CD14-positive monocyte (primary cell): ENCODE measurements around the gene GALNT10. TPM values are rescaled to one million over a fixed set of nuclear protein-coding genes. Genes with fewer than 3 reads are reported as not detected.

Experiments
- DNase-seq, 3 donors: peaks; one replicate each; pipeline ENCODE4 v3.0.0-alpha.2; 2011 to 2022
- H2AFZ ChIP-seq: 2 replicates; pipeline ENCODE4 v1.6.0; 2012; ENCODE audit warnings: mild to moderate bottlenecking, low read depth, low read length, inconsistent platforms; ENCODE audit not compliant: insufficient read depth, poor library complexity, severe bottlenecking
- H3K27ac ChIP-seq, 2 donors: 1 replicate in 1 of 2; 2 replicates in 1 of 2; pipeline ENCODE4 v1.5.1; 2012 to 2013; ENCODE audit warnings: low read length in 2 of 2, control low read depth in 1 of 2, inconsistent platforms in 1 of 2, low read depth in 1 of 2, mild to moderate bottlenecking in 1 of 2
- H3K27me3 ChIP-seq, 2 donors: one replicate each; pipeline versions ENCODE4 v1.6.0 to v1.6.1; 2011 to 2013; ENCODE audit warnings: low read length in 2 of 2; ENCODE audit not compliant: control insufficient read depth in 2 of 2, insufficient read depth in 2 of 2
- H3K36me3 ChIP-seq, 2 donors: replicated peaks in 1 of 2; 1 replicate in 1 of 2; 2 replicates in 1 of 2; pipeline versions ENCODE4 v1.5.1 to v1.6.1; 2012 to 2013; ENCODE audit warnings: low read length in 2 of 2, control low read depth in 1 of 2, inconsistent platforms in 1 of 2, mild to moderate bottlenecking in 1 of 2; ENCODE audit not compliant: insufficient read depth in 2 of 2, control insufficient read depth in 1 of 2
- H3K4me1 ChIP-seq, 2 donors: 1 replicate in 1 of 2; 2 replicates in 1 of 2; pipeline versions ENCODE4 v1.5.1 to v1.6.1; 2012 to 2013; ENCODE audit warnings: low read length in 2 of 2, control low read depth in 1 of 2, inconsistent platforms in 1 of 2, mild to moderate bottlenecking in 1 of 2, moderate library complexity in 1 of 2; ENCODE audit not compliant: insufficient read depth in 2 of 2, control insufficient read depth in 1 of 2
- H3K4me2 ChIP-seq: replicated peaks from 2 replicates; pipeline ENCODE3; 2012; ENCODE audit warnings: low read length, moderate library complexity, mild to moderate bottlenecking; ENCODE audit not compliant: poor library complexity, severe bottlenecking; ENCODE audit errors: extremely low read depth
- H3K4me3 ChIP-seq, 3 experiments: fragments of 200-600 bp in 1 of 3; sonication (generic) in 1 of 3; replicated peaks in 1 of 3; 1 replicate in 2 of 3; 2 replicates in 1 of 3; pipeline ENCODE4 v1.5.1; 2011 to 2013; ENCODE audit warnings: low read length in 3 of 3, mild to moderate bottlenecking in 3 of 3, control low read depth in 2 of 3, low read depth in 2 of 3, inconsistent platforms in 1 of 3, moderate library complexity in 1 of 3
- H3K79me2 ChIP-seq: 2 replicates; pipeline ENCODE4 v1.6.0; 2012; ENCODE audit warnings: mild to moderate bottlenecking, control low read depth, inconsistent platforms, low read length, moderate library complexity; ENCODE audit not compliant: insufficient read depth
- H3K9ac ChIP-seq: 2 replicates; pipeline ENCODE4 v1.6.0; 2017; ENCODE audit warnings: low read length, mild to moderate bottlenecking; ENCODE audit not compliant: insufficient read depth, poor library complexity, severe bottlenecking
- H3K9me3 ChIP-seq, 2 donors: replicated peaks in 1 of 2; 1 replicate in 1 of 2; 2 replicates in 1 of 2; pipeline versions ENCODE4 v1.5.1 to v1.6.1; 2012 to 2013; ENCODE audit warnings: low read length in 2 of 2, control low read depth in 1 of 2; ENCODE audit not compliant: control insufficient read depth in 1 of 2, insufficient read depth in 1 of 2
- H4K20me1 ChIP-seq: 2 replicates; pipeline ENCODE4 v1.6.0; 2012; ENCODE audit warnings: mild to moderate bottlenecking, low read length, control low read depth, moderate library complexity; ENCODE audit not compliant: insufficient read depth
- H3K27ac Mint-ChIP-seq, 7 donors: one replicate each; pipeline ENCODE4 v1.8.0; 2020; ENCODE audit warnings: mild to moderate bottlenecking in 7 of 7, mixed read lengths in 7 of 7, moderate library complexity in 6 of 7, inconsistent platforms in 2 of 7
- H3K27me3 Mint-ChIP-seq, 3 donors: one replicate each; pipeline ENCODE4 v1.8.0; 2021 to 2022; ENCODE audit warnings: low read depth in 3 of 3, mild to moderate bottlenecking in 3 of 3, mixed read lengths in 3 of 3, moderate library complexity in 3 of 3, inconsistent platforms in 1 of 3
- H3K36me3 Mint-ChIP-seq, 2 donors: one replicate each; pipeline ENCODE4 v1.8.0; 2020; ENCODE audit warnings: mixed read lengths in 2 of 2, inconsistent platforms in 1 of 2, mild to moderate bottlenecking in 1 of 2
- H3K4me1 Mint-ChIP-seq: one replicate; pipeline ENCODE4 v1.8.0; 2020; ENCODE audit warnings: mild to moderate bottlenecking, mixed read lengths
- H3K4me3 Mint-ChIP-seq, 2 donors: one replicate each; pipeline ENCODE4 v1.8.0; 2020; ENCODE audit warnings: mild to moderate bottlenecking in 2 of 2, mixed read lengths in 2 of 2, moderate library complexity in 1 of 2
- H3K9me3 Mint-ChIP-seq, 7 donors: one replicate each; pipeline ENCODE4 v1.8.0; 2020 to 2022; ENCODE audit warnings: mixed read lengths in 7 of 7, mild to moderate bottlenecking in 6 of 7, moderate library complexity in 6 of 7, inconsistent platforms in 2 of 7
- CTCF ChIP-seq: fragments of 200-600 bp; IDR thresholded peaks from one replicate; pipeline ENCODE4 v1.8.0; 2022; ENCODE audit warnings: antibody characterized with exemption, mild to moderate bottlenecking
- WGBS: methylation state at CpG from one replicate; pipeline ENCODE4 v1.1.5; 2013; ENCODE audit warnings: missing lambda C conversion rate; ENCODE audit not compliant: insufficient coverage; 5-methylcytosine and 5-hydroxymethylcytosine counted together
- intact Hi-C, 2 donors: fragments of 100-400 bp; cut with micrococcal nuclease; formaldehyde crosslinking; loops; one replicate each; pipeline versions ENCODE4 v1.15.0 to v1.15.1; 2023
- polyA plus RNA-seq, 3 donors: library from polyadenylated mRNA; depleted of rRNA in 1 of 3; unstranded in 2 of 3; stranded (reverse) in 1 of 3; fragments of 300-500 nt in 2 of 3; fragments of >200 nt in 1 of 3; fragmentation: Illumina TruSeq in 2 of 3; gene quantifications; 1 replicate in 2 of 3; 2 replicates in 1 of 3; pipeline ENCODE4 v1.2.3, GENCODE V29; 2012 to 2021

GALNT10 gene
- polyA plus RNA-seq, 3 donors: 6.2 to 11.6 (median 7.3) TPM

- Histone ChIP-seq H2AFZ (no peak overlapping the region), H3K9ac (no peak overlapping the region), H3K4me1 (peaks cover 5 to 12% of the 10 kb centered on the region in 2 donors), H3K36me3 (no peaks in the 10 kb centered on the region), H4K20me1 (no peaks in the 10 kb centered on the region), H3K9me3 (no peaks in the 10 kb centered on the region), H3K4me2 (no peak overlapping the region), H3K79me2 (no peaks in the 10 kb centered on the region), H3K27ac (no peak overlapping the region), H3K4me3 (no peak overlapping the region), H3K27me3 (no peaks in the 10 kb centered on the region)
- WGBS: no CpG with 5 or more reads among the region's 3 CpGs
- no peaks in the 10 kb centered on the region for H3K27me3 Mint-ChIP-seq
- H3K36me3 Mint-ChIP-seq: peaks cover 0 to 5% of the 10 kb centered on the region in 2 donors
- intact Hi-C loops: no loop called here
- no peak overlapping the region for H3K27ac Mint-ChIP-seq
- peaks cover 17% of the 10 kb centered on the region for H3K4me1 Mint-ChIP-seq
- no peak overlapping the region for H3K4me3 Mint-ChIP-seq
- no peaks in the 10 kb centered on the region for H3K9me3 Mint-ChIP-seq
- no peak for DNase-seq
- no peak for TF ChIP-seq CTCF
Measured at GRCh38 chr5:154312000-154312399, 121.5 kb downstream of the GALNT10 start.

- no peak overlapping the region for H3K27ac Mint-ChIP-seq
- Histone ChIP-seq H3K4me2 (no peak overlapping the region), H3K9ac (no peak overlapping the region), H3K27me3 (no peaks in the 10 kb centered on the region), H3K36me3 (no peaks in the 10 kb centered on the region), H3K4me1 (peaks cover 5 to 12% of the 10 kb centered on the region in 2 donors), H4K20me1 (no peaks in the 10 kb centered on the region), H3K9me3 (no peaks in the 10 kb centered on the region), H3K27ac (no peak overlapping the region), H3K4me3 (no peak overlapping the region), H3K79me2 (no peaks in the 10 kb centered on the region), H2AFZ (no peak overlapping the region)
- H3K36me3 Mint-ChIP-seq: peaks cover 0 to 5% of the 10 kb centered on the region in 2 donors
- H3K4me1 Mint-ChIP-seq: peaks cover 17% of the 10 kb centered on the region
- no peaks in the 10 kb centered on the region for H3K9me3 Mint-ChIP-seq
- no peak for TF ChIP-seq CTCF
- intact Hi-C loops: no loop called here
- no peak for DNase-seq
- peaks cover 0 to 2% (median 0%) of the 10 kb centered on the region in 3 donors for H3K27me3 Mint-ChIP-seq
- H3K4me3 Mint-ChIP-seq: no peak overlapping the region
Measured at GRCh38 chr5:154312576-154312975, 122.0 kb downstream of the GALNT10 start.
